WTC11 (cell line): ENCODE results near the gene MSI2. TPM values are rescaled to one million over a fixed set of nuclear protein-coding genes. Genes with fewer than 3 reads are reported as not detected.

Experiments
- ATAC-seq: fragments of 200-7000 bp; cut with Tn5 transposase; 2 replicates; pipeline ENCODE4 v1.10.0; 2021; ENCODE audit warnings: mild to moderate bottlenecking, moderate library complexity
- CTCF ChIA-PET: fragments of 300-600 bp; sonication (Branson Sonifier 250); formaldehyde crosslinking; loops from one replicate; lab custom pipeline; 2021; ENCODE audit warnings: antibody characterized with exemption; lab: Charles Lee
- POLR2A ChIA-PET: fragments of 350-600 bp; sonication (Branson Sonifier 250); formaldehyde crosslinking; loops from one replicate; lab custom pipeline; 2021; ENCODE audit warnings: antibody characterized with exemption; lab: Charles Lee
- DNase-seq: peaks from one replicate; pipeline ENCODE4 v3.0.0; 2021; ENCODE audit warnings: low spot score
- H3K27ac Mint-ChIP-seq: 2 replicates; pipeline ENCODE4 v1.8.0; 2021; ENCODE audit warnings: mixed read lengths
- H3K27me3 Mint-ChIP-seq: 2 replicates; pipeline ENCODE4 v1.8.0; 2021; ENCODE audit warnings: low read depth, mild to moderate bottlenecking, moderate library complexity, mixed read lengths
- H3K36me3 Mint-ChIP-seq: 2 replicates; pipeline ENCODE4 v1.8.0; 2021; ENCODE audit warnings: mixed read lengths
- H3K4me1 Mint-ChIP-seq: 2 replicates; pipeline ENCODE4 v1.8.0; 2022; ENCODE audit warnings: mixed read lengths
- H3K4me3 Mint-ChIP-seq: 2 replicates; pipeline ENCODE4 v1.8.0; 2021; ENCODE audit warnings: mild to moderate bottlenecking, moderate library complexity, mixed read lengths
- H3K9me3 Mint-ChIP-seq: 2 replicates; pipeline ENCODE4 v1.8.0; 2021; ENCODE audit warnings: mixed read lengths
- ATF1 ChIP-seq: sonication (generic); formaldehyde crosslinking; IDR thresholded peaks from 2 replicates; pipeline ENCODE4 v1.8.1; 2023; ENCODE audit warnings: mild to moderate bottlenecking, moderate library complexity, missing genetic modification reagents
- ATF3 ChIP-seq: sonication (generic); formaldehyde crosslinking; conservative IDR thresholded peaks from 2 replicates; pipeline ENCODE4 v1.8.1; 2022; ENCODE audit warnings: mild to moderate bottlenecking, missing genetic modification reagents
- CDX4 ChIP-seq: fragments of 250-450 bp; sonication (Bioruptor Pico); IDR thresholded peaks from 2 replicates; pipeline ENCODE4 v1.9.0; 2021; ENCODE audit warnings: moderate library complexity, mild to moderate bottlenecking, inconsistent platforms, borderline replicate concordance
- CREB1 ChIP-seq: sonication (generic); formaldehyde crosslinking; IDR thresholded peaks from 2 replicates; pipeline ENCODE4 v1.8.0; 2023; ENCODE audit warnings: mild to moderate bottlenecking, missing genetic modification reagents
- ETV6 ChIP-seq: sonication (generic); formaldehyde crosslinking; IDR thresholded peaks from 2 replicates; pipeline ENCODE4 v1.8.1; 2022; ENCODE audit warnings: mild to moderate bottlenecking, missing genetic modification reagents
- FOXP1 ChIP-seq: sonication (generic); formaldehyde crosslinking; IDR thresholded peaks from 2 replicates; pipeline ENCODE4 v1.8.0; 2022; ENCODE audit warnings: missing genetic modification reagents, mild to moderate bottlenecking, moderate library complexity, borderline replicate concordance
- GABPB1 ChIP-seq: sonication (generic); formaldehyde crosslinking; IDR thresholded peaks from 2 replicates; pipeline ENCODE4 v1.8.1; 2023; ENCODE audit warnings: mild to moderate bottlenecking, missing genetic modification reagents
- JAZF1 ChIP-seq: fragments of 250-450 bp; sonication (Bioruptor Pico); IDR thresholded peaks from 2 replicates; pipeline ENCODE4 v1.9.0; 2021; ENCODE audit warnings: moderate library complexity, mild to moderate bottlenecking, inconsistent platforms
- MYBL2 ChIP-seq: sonication (generic); formaldehyde crosslinking; IDR thresholded peaks from 2 replicates; pipeline ENCODE4 v1.8.1; 2023; ENCODE audit warnings: mild to moderate bottlenecking, moderate library complexity, missing genetic modification reagents
- SMAD4 ChIP-seq: sonication (generic); formaldehyde crosslinking; IDR thresholded peaks from 2 replicates; pipeline ENCODE4 v1.8.0; 2022; ENCODE audit warnings: mild to moderate bottlenecking, missing genetic modification reagents
- TEAD4 ChIP-seq: sonication (generic); formaldehyde crosslinking; IDR thresholded peaks from 2 replicates; pipeline ENCODE4 v1.8.0; 2022; ENCODE audit warnings: mild to moderate bottlenecking, missing genetic modification reagents
- ZBTB21 ChIP-seq: sonication (generic); formaldehyde crosslinking; IDR thresholded peaks from 2 replicates; pipeline ENCODE4 v1.8.1; 2023; ENCODE audit warnings: mild to moderate bottlenecking, missing genetic modification reagents, borderline replicate concordance
- ZNF138 ChIP-seq: sonication (generic); formaldehyde crosslinking; conservative IDR thresholded peaks from 2 replicates; pipeline ENCODE4 v1.8.1; 2022; ENCODE audit warnings: mild to moderate bottlenecking, moderate library complexity, missing genetic modification reagents
- ZNF232 ChIP-seq: sonication (generic); formaldehyde crosslinking; IDR thresholded peaks from 2 replicates; pipeline ENCODE4 v1.8.0; 2022; ENCODE audit warnings: mild to moderate bottlenecking, missing genetic modification reagents
- ZNF416 ChIP-seq: fragments of 250-450 bp; sonication (Bioruptor Pico); IDR thresholded peaks from 2 replicates; pipeline ENCODE4 v1.9.0; 2021; ENCODE audit warnings: mild to moderate bottlenecking, inconsistent platforms
- total RNA-seq: library from RNA; stranded (reverse); gene quantifications from 3 replicates; pipeline ENCODE4 v1.2.3, GENCODE V29; 2021
- TF ChIP-seq, protein P1 (sequence below): sonication (generic); formaldehyde crosslinking; IDR thresholded peaks from 2 replicates; pipeline ENCODE4 v1.8.1; 2023; ENCODE audit warnings: mild to moderate bottlenecking, missing genetic modification reagents
- TF ChIP-seq, protein P2 (sequence below): sonication (generic); formaldehyde crosslinking; IDR thresholded peaks from 2 replicates; pipeline ENCODE4 v1.8.0; 2023; ENCODE audit warnings: missing genetic modification reagents, mild to moderate bottlenecking, borderline replicate concordance
- TF ChIP-seq, protein P3 (sequence below): fragments of 250-450 bp; sonication (Bioruptor Pico); IDR thresholded peaks from 2 replicates; pipeline ENCODE4 v2.1.2; 2022; ENCODE audit warnings: mild to moderate bottlenecking, moderate library complexity
- TF ChIP-seq, protein P4 (sequence below): fragments of 250-450 bp; sonication (Bioruptor Pico); IDR thresholded peaks from 2 replicates; pipeline ENCODE4 v1.9.0; 2021; ENCODE audit warnings: mild to moderate bottlenecking, borderline replicate concordance

Gene MSI2
- total RNA-seq, 1 experiment from 2014 or later, result 82.1 TPM

DNA sequence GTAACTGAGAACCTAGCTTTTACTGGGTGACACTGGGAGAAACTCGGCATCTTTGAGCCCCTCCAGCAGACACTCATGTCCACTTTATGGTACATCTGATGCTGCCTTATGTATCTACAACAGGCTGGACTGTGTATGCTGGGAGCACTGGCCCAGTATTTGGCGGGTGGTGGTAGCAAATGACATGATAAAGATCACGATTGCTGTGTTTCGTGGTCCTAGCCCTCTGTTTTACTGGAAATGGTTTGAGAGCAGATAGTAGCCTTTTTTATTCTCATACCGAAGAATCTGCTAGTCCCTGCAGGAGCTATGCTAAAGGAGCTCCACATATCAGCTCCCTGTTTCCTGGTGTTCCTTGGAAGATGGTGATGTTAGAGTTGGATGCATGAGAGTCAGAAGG, 338.4 kb downstream of the MSI2 start:
- POLR2A ChIA-PET, result no interaction called here
- Mint-ChIP-seq H3K36me3 (0 out of 2 replicates have a peak, but pooled peaks cover 3% of the 10 kb centered on the region), H3K9me3 (peaks cover 6% of the 10 kb centered on the region), H3K27me3 (no peaks in the 10 kb centered on the region), H3K4me3 (no peak overlapping the region), H3K4me1 (peaks cover 19% of the 10 kb centered on the region)
- no peak for ATAC-seq
- CTCF ChIA-PET, result interaction anchor here (1.0 to 1.5 kb wide), 2 partner anchors 77 to 153 kb away, joined by 3 to 9 read pairs; no protein-coding TSS in a partner anchor
- TF ChIP-seq ZNF232 (CRISPR knock-in tag) (no peak), ATF1 (CRISPR knock-in tag) (no peak), ETV6 (CRISPR knock-in tag) (no peak), ZNF416 (CRISPR knock-in tag) (no peak), TEAD4 (CRISPR knock-in tag) (no peak), ATF3 (no peak), GABPB1 (no peak), FOXP1 (CRISPR knock-in tag) (no peak), CDX4 (CRISPR knock-in tag) (no peak), ZBTB21 (CRISPR knock-in tag) (no peak), MYBL2 (CRISPR knock-in tag) (no peak), SMAD4 (CRISPR knock-in tag) (no peak), JAZF1 (CRISPR knock-in tag) (no peak), ZNF138 (CRISPR knock-in tag) (no peak), CREB1 (CRISPR knock-in tag) (no peak)
- TF ChIP-seq, protein P1, sequence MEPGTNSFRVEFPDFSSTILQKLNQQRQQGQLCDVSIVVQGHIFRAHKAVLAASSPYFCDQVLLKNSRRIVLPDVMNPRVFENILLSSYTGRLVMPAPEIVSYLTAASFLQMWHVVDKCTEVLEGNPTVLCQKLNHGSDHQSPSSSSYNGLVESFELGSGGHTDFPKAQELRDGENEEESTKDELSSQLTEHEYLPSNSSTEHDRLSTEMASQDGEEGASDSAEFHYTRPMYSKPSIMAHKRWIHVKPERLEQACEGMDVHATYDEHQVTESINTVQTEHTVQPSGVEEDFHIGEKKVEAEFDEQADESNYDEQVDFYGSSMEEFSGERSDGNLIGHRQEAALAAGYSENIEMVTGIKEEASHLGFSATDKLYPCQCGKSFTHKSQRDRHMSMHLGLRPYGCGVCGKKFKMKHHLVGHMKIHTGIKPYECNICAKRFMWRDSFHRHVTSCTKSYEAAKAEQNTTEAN (CRISPR knock-in tag), result no peak
- TF ChIP-seq, protein P2, sequence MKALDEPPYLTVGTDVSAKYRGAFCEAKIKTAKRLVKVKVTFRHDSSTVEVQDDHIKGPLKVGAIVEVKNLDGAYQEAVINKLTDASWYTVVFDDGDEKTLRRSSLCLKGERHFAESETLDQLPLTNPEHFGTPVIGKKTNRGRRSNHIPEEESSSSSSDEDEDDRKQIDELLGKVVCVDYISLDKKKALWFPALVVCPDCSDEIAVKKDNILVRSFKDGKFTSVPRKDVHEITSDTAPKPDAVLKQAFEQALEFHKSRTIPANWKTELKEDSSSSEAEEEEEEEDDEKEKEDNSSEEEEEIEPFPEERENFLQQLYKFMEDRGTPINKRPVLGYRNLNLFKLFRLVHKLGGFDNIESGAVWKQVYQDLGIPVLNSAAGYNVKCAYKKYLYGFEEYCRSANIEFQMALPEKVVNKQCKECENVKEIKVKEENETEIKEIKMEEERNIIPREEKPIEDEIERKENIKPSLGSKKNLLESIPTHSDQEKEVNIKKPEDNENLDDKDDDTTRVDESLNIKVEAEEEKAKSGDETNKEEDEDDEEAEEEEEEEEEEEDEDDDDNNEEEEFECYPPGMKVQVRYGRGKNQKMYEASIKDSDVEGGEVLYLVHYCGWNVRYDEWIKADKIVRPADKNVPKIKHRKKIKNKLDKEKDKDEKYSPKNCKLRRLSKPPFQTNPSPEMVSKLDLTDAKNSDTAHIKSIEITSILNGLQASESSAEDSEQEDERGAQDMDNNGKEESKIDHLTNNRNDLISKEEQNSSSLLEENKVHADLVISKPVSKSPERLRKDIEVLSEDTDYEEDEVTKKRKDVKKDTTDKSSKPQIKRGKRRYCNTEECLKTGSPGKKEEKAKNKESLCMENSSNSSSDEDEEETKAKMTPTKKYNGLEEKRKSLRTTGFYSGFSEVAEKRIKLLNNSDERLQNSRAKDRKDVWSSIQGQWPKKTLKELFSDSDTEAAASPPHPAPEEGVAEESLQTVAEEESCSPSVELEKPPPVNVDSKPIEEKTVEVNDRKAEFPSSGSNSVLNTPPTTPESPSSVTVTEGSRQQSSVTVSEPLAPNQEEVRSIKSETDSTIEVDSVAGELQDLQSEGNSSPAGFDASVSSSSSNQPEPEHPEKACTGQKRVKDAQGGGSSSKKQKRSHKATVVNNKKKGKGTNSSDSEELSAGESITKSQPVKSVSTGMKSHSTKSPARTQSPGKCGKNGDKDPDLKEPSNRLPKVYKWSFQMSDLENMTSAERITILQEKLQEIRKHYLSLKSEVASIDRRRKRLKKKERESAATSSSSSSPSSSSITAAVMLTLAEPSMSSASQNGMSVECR (CRISPR knock-in tag), result no peak
- TF ChIP-seq, protein P3, sequence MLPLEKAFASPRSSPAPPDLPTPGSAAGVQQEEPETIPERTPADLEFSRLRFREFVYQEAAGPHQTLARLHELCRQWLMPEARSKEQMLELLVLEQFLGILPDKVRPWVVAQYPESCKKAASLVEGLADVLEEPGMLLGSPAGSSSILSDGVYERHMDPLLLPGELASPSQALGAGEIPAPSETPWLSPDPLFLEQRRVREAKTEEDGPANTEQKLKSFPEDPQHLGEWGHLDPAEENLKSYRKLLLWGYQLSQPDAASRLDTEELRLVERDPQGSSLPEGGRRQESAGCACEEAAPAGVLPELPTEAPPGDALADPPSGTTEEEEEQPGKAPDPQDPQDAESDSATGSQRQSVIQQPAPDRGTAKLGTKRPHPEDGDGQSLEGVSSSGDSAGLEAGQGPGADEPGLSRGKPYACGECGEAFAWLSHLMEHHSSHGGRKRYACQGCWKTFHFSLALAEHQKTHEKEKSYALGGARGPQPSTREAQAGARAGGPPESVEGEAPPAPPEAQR (CRISPR knock-in tag), result no peak
- TF ChIP-seq, protein P4, sequence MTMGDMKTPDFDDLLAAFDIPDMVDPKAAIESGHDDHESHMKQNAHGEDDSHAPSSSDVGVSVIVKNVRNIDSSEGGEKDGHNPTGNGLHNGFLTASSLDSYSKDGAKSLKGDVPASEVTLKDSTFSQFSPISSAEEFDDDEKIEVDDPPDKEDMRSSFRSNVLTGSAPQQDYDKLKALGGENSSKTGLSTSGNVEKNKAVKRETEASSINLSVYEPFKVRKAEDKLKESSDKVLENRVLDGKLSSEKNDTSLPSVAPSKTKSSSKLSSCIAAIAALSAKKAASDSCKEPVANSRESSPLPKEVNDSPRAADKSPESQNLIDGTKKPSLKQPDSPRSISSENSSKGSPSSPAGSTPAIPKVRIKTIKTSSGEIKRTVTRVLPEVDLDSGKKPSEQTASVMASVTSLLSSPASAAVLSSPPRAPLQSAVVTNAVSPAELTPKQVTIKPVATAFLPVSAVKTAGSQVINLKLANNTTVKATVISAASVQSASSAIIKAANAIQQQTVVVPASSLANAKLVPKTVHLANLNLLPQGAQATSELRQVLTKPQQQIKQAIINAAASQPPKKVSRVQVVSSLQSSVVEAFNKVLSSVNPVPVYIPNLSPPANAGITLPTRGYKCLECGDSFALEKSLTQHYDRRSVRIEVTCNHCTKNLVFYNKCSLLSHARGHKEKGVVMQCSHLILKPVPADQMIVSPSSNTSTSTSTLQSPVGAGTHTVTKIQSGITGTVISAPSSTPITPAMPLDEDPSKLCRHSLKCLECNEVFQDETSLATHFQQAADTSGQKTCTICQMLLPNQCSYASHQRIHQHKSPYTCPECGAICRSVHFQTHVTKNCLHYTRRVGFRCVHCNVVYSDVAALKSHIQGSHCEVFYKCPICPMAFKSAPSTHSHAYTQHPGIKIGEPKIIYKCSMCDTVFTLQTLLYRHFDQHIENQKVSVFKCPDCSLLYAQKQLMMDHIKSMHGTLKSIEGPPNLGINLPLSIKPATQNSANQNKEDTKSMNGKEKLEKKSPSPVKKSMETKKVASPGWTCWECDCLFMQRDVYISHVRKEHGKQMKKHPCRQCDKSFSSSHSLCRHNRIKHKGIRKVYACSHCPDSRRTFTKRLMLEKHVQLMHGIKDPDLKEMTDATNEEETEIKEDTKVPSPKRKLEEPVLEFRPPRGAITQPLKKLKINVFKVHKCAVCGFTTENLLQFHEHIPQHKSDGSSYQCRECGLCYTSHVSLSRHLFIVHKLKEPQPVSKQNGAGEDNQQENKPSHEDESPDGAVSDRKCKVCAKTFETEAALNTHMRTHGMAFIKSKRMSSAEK, result no peak
- TF ChIP-seq, all 79 proteins: peak for 0
- no peak overlapping the region for H3K27ac Mint-ChIP-seq
- DNase-seq, result no peak
